CD4-positive, alpha-beta T cell treated with Interleukin-17A for 1 hour (primary cell): Measurements from ENCODE around the gene ANKRA2.

Experiments used
- DNase-seq: peaks from one replicate; pipeline ENCODE4 v3.0.0-alpha.2; 2020

The ANKRA2 gene

GRCh38 chr5:73565139-73565968 is at the start of gene ANKRA2, which contains the start of gene UTP15:
ANKRA2 (minus strand) TSS chr5:73565639; CDS start chr5:73562881, 2,758 bp downstream.
UTP15 (plus strand) TSS chr5:73565743; CDS start chr5:73567345, 1,602 bp downstream.
- DNase-seq: peak; percentile 98

GRCh38 chr5:73615085-73615484 is 49.6 kb upstream of the ANKRA2 start:
- DNase-seq: no peak

GRCh38 chr5:73612799-73613198 is 47.4 kb upstream of the ANKRA2 start:
- DNase-seq: no peak

- DNase-seq: no peak
Measured at GRCh38 chr5:73607228-73607627, 41.8 kb upstream of the ANKRA2 start.

GRCh38 chr5:73606206-73606753 is 40.8 kb upstream of the ANKRA2 start:
- DNase-seq: no peak

GRCh38 chr5:73605223-73606087 is 40.0 kb upstream of the ANKRA2 start:
- DNase-seq: no peak

GRCh38 chr5:73603998-73604397 is 38.6 kb upstream of the ANKRA2 start:
- peak; percentile 4 for DNase-seq

GRCh38 chr5:73599380-73599779 is 33.9 kb upstream of the ANKRA2 start:
- no peak for DNase-seq

- DNase-seq: peak; percentile 16
Measured at GRCh38 chr5:73596705-73597328, 31.4 kb upstream of the ANKRA2 start.

- no peak for DNase-seq
Measured at GRCh38 chr5:73592551-73592950, 27.1 kb upstream of the ANKRA2 start.

GRCh38 chr5:73591698-73592501 is 26.5 kb upstream of the ANKRA2 start:
- DNase-seq: no peak

- DNase-seq: peak; percentile 76
Measured at GRCh38 chr5:73591102-73591695, 25.8 kb upstream of the ANKRA2 start.

- no peak for DNase-seq
Measured at GRCh38 chr5:73587923-73588322, 22.5 kb upstream of the ANKRA2 start.

GRCh38 chr5:73582285-73583145 is 17.1 kb upstream of the ANKRA2 start:
- no peak for DNase-seq

GRCh38 chr5:73565969-73566547 is 619 bp upstream of the ANKRA2 start:
- DNase-seq: no peak

- DNase-seq: peak; percentile 25
Measured at GRCh38 chr5:73564675-73565074, 764 bp downstream of the ANKRA2 start.

GRCh38 chr5:73564018-73564417 is 1.4 kb downstream of the ANKRA2 start:
- peak; percentile 0 for DNase-seq

GRCh38 chr5:73558950-73559349 is 6.5 kb downstream of the ANKRA2 start:
- no peak for DNase-seq

GRCh38 chr5:73552642-73553041 is 12.8 kb downstream of the ANKRA2 start:
- DNase-seq: no peak

- DNase-seq: no peak
Measured at GRCh38 chr5:73550016-73550415, 15.4 kb downstream of the ANKRA2 start.
